SK-N-SH (cell line): Measurements from ENCODE around the gene EFHC1.

Experiments
- CHD2 ChIP-seq: fragments of 150-350 bp; IDR thresholded peaks from 2 replicates; pipeline ENCODE4 v1.6.1; 2018; ENCODE audit warnings: low read length; ENCODE audit not compliant: partially characterized antibody
- EP300 ChIP-seq, 2 experiments: IDR thresholded peaks; 2 replicates each; pipeline versions ENCODE4 v1.4.0 to v1.6.1; 2012; ENCODE audit warnings: borderline replicate concordance in 1 of 2, low read depth in 1 of 2, low read length in 1 of 2
- FOSL2 ChIP-seq: IDR thresholded peaks from 2 replicates; pipeline ENCODE4 v1.4.0; 2012; ENCODE audit warnings: low read depth, mild to moderate bottlenecking, moderate library complexity, borderline replicate concordance
- MXI1 ChIP-seq: IDR thresholded peaks from 2 replicates; pipeline ENCODE4 v1.6.1; 2012; ENCODE audit warnings: mild to moderate bottlenecking, low read depth, low read length, improper control_type of control experiment
- POLR2AphosphoS5 ChIP-seq: IDR thresholded peaks from 2 replicates; pipeline ENCODE4 v1.6.1; 2012; ENCODE audit warnings: low read depth, low read length
- RAD21 ChIP-seq: IDR thresholded peaks from 2 replicates; pipeline ENCODE4 v1.6.1; 2012; ENCODE audit warnings: mild to moderate bottlenecking, low read length
- RXRA ChIP-seq: IDR thresholded peaks from 2 replicates; pipeline ENCODE4 v1.4.0; 2012; ENCODE audit warnings: low read depth, mild to moderate bottlenecking, borderline replicate concordance
- TAF1 ChIP-seq: IDR thresholded peaks from 2 replicates; pipeline ENCODE4 v1.6.1; 2012; ENCODE audit warnings: low read depth, mild to moderate bottlenecking, low read length, moderate library complexity, borderline replicate concordance
- TF ChIP-seq, protein P1 (sequence below): fragments of 200-600 bp; sonication (generic); IDR thresholded peaks from 2 replicates; pipeline ENCODE4 v1.6.1; 2017; ENCODE audit warnings: antibody characterized with exemption, mild to moderate bottlenecking, moderate library complexity
- TF ChIP-seq, protein P2 (sequence below): IDR thresholded peaks from 2 replicates; pipeline ENCODE4 v1.4.0; 2012; ENCODE audit warnings: low read depth, borderline replicate concordance

DNA sequence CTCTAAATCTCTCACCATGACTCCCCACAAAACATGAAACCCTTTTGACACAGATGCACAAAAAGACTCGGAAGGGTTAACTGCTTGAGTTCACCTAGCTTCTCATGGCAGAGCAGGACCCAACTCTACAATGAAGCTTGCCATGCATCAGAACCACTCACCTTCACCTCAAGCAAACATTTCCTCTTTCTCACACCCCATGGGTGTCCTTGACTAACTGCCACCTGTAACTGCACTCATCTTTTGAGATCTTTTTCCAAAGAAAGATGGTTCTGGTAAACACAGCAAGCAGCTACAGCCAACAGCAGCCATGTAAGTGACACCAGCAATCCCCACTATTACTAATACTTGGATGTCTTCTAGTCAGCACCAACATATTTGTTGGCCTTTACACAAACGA, 76.5 kb downstream of the EFHC1 start:
- TF ChIP-seq, protein P1, sequence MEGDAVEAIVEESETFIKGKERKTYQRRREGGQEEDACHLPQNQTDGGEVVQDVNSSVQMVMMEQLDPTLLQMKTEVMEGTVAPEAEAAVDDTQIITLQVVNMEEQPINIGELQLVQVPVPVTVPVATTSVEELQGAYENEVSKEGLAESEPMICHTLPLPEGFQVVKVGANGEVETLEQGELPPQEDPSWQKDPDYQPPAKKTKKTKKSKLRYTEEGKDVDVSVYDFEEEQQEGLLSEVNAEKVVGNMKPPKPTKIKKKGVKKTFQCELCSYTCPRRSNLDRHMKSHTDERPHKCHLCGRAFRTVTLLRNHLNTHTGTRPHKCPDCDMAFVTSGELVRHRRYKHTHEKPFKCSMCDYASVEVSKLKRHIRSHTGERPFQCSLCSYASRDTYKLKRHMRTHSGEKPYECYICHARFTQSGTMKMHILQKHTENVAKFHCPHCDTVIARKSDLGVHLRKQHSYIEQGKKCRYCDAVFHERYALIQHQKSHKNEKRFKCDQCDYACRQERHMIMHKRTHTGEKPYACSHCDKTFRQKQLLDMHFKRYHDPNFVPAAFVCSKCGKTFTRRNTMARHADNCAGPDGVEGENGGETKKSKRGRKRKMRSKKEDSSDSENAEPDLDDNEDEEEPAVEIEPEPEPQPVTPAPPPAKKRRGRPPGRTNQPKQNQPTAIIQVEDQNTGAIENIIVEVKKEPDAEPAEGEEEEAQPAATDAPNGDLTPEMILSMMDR, result no peak
- TF ChIP-seq MXI1 (no peak), RXRA (no peak), TAF1 (no peak), EP300 (IDR thresholded peaks at IDR 0.05; ENCODE audit: borderline replicate concordance in 1 of 2, low read depth in 1 of 2, low read length in 1 of 2) (no peak), RAD21 (no peak), POLR2AphosphoS5 (no peak), FOSL2 (no peak), CHD2 (no peak)
- TF ChIP-seq, protein P2, sequence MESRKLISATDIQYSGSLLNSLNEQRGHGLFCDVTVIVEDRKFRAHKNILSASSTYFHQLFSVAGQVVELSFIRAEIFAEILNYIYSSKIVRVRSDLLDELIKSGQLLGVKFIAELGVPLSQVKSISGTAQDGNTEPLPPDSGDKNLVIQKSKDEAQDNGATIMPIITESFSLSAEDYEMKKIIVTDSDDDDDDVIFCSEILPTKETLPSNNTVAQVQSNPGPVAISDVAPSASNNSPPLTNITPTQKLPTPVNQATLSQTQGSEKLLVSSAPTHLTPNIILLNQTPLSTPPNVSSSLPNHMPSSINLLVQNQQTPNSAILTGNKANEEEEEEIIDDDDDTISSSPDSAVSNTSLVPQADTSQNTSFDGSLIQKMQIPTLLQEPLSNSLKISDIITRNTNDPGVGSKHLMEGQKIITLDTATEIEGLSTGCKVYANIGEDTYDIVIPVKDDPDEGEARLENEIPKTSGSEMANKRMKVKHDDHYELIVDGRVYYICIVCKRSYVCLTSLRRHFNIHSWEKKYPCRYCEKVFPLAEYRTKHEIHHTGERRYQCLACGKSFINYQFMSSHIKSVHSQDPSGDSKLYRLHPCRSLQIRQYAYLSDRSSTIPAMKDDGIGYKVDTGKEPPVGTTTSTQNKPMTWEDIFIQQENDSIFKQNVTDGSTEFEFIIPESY, result no peak
